Stomach (tissue), 4 donors: Measurements from ENCODE around the gene SLC7A9.

ENCODE experiments used
- EP300 ChIP-seq: sonication (generic); formaldehyde crosslinking; IDR thresholded peaks from one replicate; pipeline ENCODE4 v1.6.1; 2017; ENCODE audit warnings: antibody characterized with exemption
- POLR2AphosphoS5 ChIP-seq, 3 donors: sonication (generic); formaldehyde crosslinking; IDR thresholded peaks; one replicate each; pipeline ENCODE4 v1.6.1; 2016; ENCODE audit warnings: antibody characterized with exemption in 3 of 3
- TF ChIP-seq, protein P1 (sequence below), 7 experiments: fragments of 450-650 bp in 4 of 7; fragments of 200-600 bp in 3 of 7; sonication (generic) in 3 of 7; IDR thresholded peaks; one replicate each; pipeline ENCODE4 v1.5.1; 2016 to 2019; ENCODE audit warnings: antibody characterized with exemption in 7 of 7, control low read depth in 2 of 7, mild to moderate bottlenecking in 1 of 7

GRCh38 chr19:32858559-32858958 is 11.0 kb downstream of the SLC7A9 start:
- TF ChIP-seq EP300 (no peak), POLR2AphosphoS5 (IDR thresholded peaks at IDR 0.05) (no peak)
- TF ChIP-seq, protein P1, sequence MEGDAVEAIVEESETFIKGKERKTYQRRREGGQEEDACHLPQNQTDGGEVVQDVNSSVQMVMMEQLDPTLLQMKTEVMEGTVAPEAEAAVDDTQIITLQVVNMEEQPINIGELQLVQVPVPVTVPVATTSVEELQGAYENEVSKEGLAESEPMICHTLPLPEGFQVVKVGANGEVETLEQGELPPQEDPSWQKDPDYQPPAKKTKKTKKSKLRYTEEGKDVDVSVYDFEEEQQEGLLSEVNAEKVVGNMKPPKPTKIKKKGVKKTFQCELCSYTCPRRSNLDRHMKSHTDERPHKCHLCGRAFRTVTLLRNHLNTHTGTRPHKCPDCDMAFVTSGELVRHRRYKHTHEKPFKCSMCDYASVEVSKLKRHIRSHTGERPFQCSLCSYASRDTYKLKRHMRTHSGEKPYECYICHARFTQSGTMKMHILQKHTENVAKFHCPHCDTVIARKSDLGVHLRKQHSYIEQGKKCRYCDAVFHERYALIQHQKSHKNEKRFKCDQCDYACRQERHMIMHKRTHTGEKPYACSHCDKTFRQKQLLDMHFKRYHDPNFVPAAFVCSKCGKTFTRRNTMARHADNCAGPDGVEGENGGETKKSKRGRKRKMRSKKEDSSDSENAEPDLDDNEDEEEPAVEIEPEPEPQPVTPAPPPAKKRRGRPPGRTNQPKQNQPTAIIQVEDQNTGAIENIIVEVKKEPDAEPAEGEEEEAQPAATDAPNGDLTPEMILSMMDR (IDR thresholded peaks at IDR 0.05) = no peak
